Right lobe of liver (tissue), 6 donors: ENCODE measurements around the gene AFF2. TPM values are rescaled to one million over a fixed set of nuclear protein-coding genes. Genes with fewer than 3 reads are reported as not detected.

Experiments
- ATAC-seq, 4 donors: fragments of 200-7000 bp; cut with Tn5 transposase; one replicate each; pipeline ENCODE4 v1.9.1; 2020; ENCODE audit warnings: mild to moderate bottlenecking in 4 of 4, moderate library complexity in 4 of 4
- DNase-seq, 3 donors: peaks; one replicate each; pipeline ENCODE4 v3.0.0-alpha.2; 2020
- H3K27ac ChIP-seq, 3 donors: fragments of 200-600 bp; one replicate each; pipeline ENCODE4 v1.8.0; 2022
- H3K27me3 ChIP-seq, 2 donors: fragments of 200-600 bp; one replicate each; pipeline ENCODE4 v1.8.0; 2022
- H3K36me3 ChIP-seq, 4 donors: fragments of 200-600 bp; sonication (generic) in 1 of 4; one replicate each; pipeline versions ENCODE4 v1.5.1 to v1.8.0; 2017 to 2022; ENCODE audit warnings: control low read depth in 1 of 4
- H3K4me1 ChIP-seq, 4 donors: fragments of 200-600 bp; sonication (generic) in 1 of 4; one replicate each; pipeline versions ENCODE4 v1.5.1 to v1.8.0; 2017 to 2022; ENCODE audit warnings: control low read depth in 1 of 4
- H3K4me3 ChIP-seq, 3 donors: fragments of 200-600 bp; one replicate each; pipeline ENCODE4 v1.8.0; 2022
- H3K9me3 ChIP-seq, 4 donors: fragments of 200-600 bp; sonication (generic) in 1 of 4; one replicate each; pipeline versions ENCODE4 v1.5.1 to v1.8.0; 2017 to 2022; ENCODE audit warnings: control low read depth in 1 of 4
- CTCF ChIP-seq, 4 donors: fragments of 200-600 bp in 3 of 4; fragments of 450-650 bp in 1 of 4; IDR thresholded peaks; one replicate each; pipeline versions ENCODE4 v1.5.1 to v1.8.0; 2016 to 2022; ENCODE audit warnings: antibody characterized with exemption in 4 of 4, mild to moderate bottlenecking in 2 of 4
- POLR2A ChIP-seq: fragments of 450-650 bp; IDR thresholded peaks from one replicate; pipeline ENCODE4 v1.6.1; 2017; ENCODE audit warnings: antibody characterized with exemption, mild to moderate bottlenecking
- WGBS: methylation state at CpG from one replicate; pipeline ENCODE4 v1.1.6; 2018; ENCODE audit warnings: low coverage, low lambda C conversion rate; ENCODE audit not compliant: insufficient coverage; ENCODE audit errors: missing lambda C conversion rate; 5-methylcytosine and 5-hydroxymethylcytosine counted together
- intact Hi-C, 2 donors: fragments of 100-400 bp; cut with DNase I; formaldehyde crosslinking; loops; one replicate each; pipeline versions ENCODE4 v1.11.2 to v1.14.1; 2022
- total RNA-seq, 6 experiments: library from RNA; depleted of rRNA in 2 of 6; stranded (reverse); fragments of >200 nt in 2 of 6; fragmentation: NEBNext Ultra II Directional in 3 of 6; extraction: Animal tissue kit (Norgen Biotek cat#: 25700) in 3 of 6; gene quantifications; one replicate each; pipeline versions ENCODE4 v1.1.0 to v1.2.4, GENCODE V29; 2016 to 2023
- donor health status: DM: no; HTN: yes; CAD: no.
- donor health status: DM: no; HTN: no; CAD: no.
- donor health status: DM: no; HTN: no; CAD: no.
- donor health status: DM: no; HTN: yes; CAD: no.
- donor health status: DM: no; HTN: yes; CAD: no.

Gene AFF2
- total RNA-seq, 6 experiments from 2014 or later = 0.06 to 1.9 (median 0.15) TPM

GRCh38 chrX:148723551-148723950 is 223.1 kb downstream of the AFF2 start:
- H3K9me3 ChIP-seq = no peaks in the 10 kb centered on the region
- intact Hi-C loops = no loop called here
- H3K4me1 ChIP-seq = no peaks in the 10 kb centered on the region
- no peak for ATAC-seq
- H3K4me3 ChIP-seq = no peak overlapping the region
- no peak for DNase-seq
- H3K27ac ChIP-seq = no peak overlapping the region
- H3K36me3 ChIP-seq = no peaks in the 10 kb centered on the region
- no peak for TF ChIP-seq POLR2A
- TF ChIP-seq CTCF (IDR thresholded peaks at IDR 0.05) = no peak
- WGBS = 80% methylated on average over 2 of the region's 2 CpGs
- H3K27me3 ChIP-seq = no peaks in the 10 kb centered on the region

GRCh38 chrX:148728901-148729300 is 228.5 kb downstream of the AFF2 start:
- Histone ChIP-seq H3K27ac (no peak overlapping the region), H3K4me3 (no peak overlapping the region), H3K27me3 (no peaks in the 10 kb centered on the region), H3K4me1 (no peaks in the 10 kb centered on the region), H3K9me3 (no peaks in the 10 kb centered on the region), H3K36me3 (no peaks in the 10 kb centered on the region)
- no peak for TF ChIP-seq CTCF (IDR thresholded peaks at IDR 0.05)
- TF ChIP-seq POLR2A = no peak
- DNase-seq (no peak), ATAC-seq (no peak)
- intact Hi-C loops = no loop called here
- WGBS = 38% methylated on average over 5 of the region's 5 CpGs

GRCh38 chrX:148732743-148733142 is 232.3 kb downstream of the AFF2 start:
- H3K4me1 ChIP-seq = no peaks in the 10 kb centered on the region
- no peak for DNase-seq
- no peak overlapping the region for H3K4me3 ChIP-seq
- no peak overlapping the region for H3K27ac ChIP-seq
- H3K9me3 ChIP-seq = no peaks in the 10 kb centered on the region
- intact Hi-C loops = no loop called here
- no peak for TF ChIP-seq POLR2A
- TF ChIP-seq CTCF (IDR thresholded peaks at IDR 0.05) = no peak
- no peaks in the 10 kb centered on the region for H3K36me3 ChIP-seq
- no peak for ATAC-seq
- no peaks in the 10 kb centered on the region for H3K27me3 ChIP-seq

- H3K36me3 ChIP-seq = no peaks in the 10 kb centered on the region
- DNase-seq = no peak
- no peak overlapping the region for H3K4me3 ChIP-seq
- no peak for ATAC-seq
- no peak for TF ChIP-seq POLR2A
- no peak for TF ChIP-seq CTCF (IDR thresholded peaks at IDR 0.05)
- H3K27me3 ChIP-seq = no peaks in the 10 kb centered on the region
- H3K4me1 ChIP-seq = no peaks in the 10 kb centered on the region
- H3K9me3 ChIP-seq = no peaks in the 10 kb centered on the region
- H3K27ac ChIP-seq = no peak overlapping the region
- intact Hi-C loops = no loop called here
- WGBS = 7% methylated on average over 3 of the region's 6 CpGs
These were observed 241.0 kb downstream of the AFF2 start for GRCh38 chrX:148741441-148741840.

GRCh38 chrX:148755111-148755510 is 254.7 kb downstream of the AFF2 start:
- TF ChIP-seq CTCF (IDR thresholded peaks at IDR 0.05) (no peak), POLR2A (no peak)
- DNase-seq (no peak), ATAC-seq (no peak)
- Histone ChIP-seq H3K4me1 (no peaks in the 10 kb centered on the region), H3K27me3 (no peaks in the 10 kb centered on the region), H3K9me3 (no peaks in the 10 kb centered on the region), H3K36me3 (no peaks in the 10 kb centered on the region), H3K4me3 (no peak overlapping the region), H3K27ac (no peak overlapping the region)
- 28% methylated on average over 7 of the region's 7 CpGs for WGBS
- intact Hi-C loops = no loop called here
